Colonic mucosa (tissue), 4 donors: ENCODE measurements around the gene ANKZF1. TPM values are rescaled to one million over a fixed set of nuclear protein-coding genes. Genes with fewer than 3 reads are reported as not detected.
A peak's percentile ranks its signal among the peaks of the same experiment; 100 is the strongest.

Source experiments
- DNase-seq: peaks from one replicate; pipeline ENCODE4 v3.0.0-alpha.2; 2020
- H3K27ac ChIP-seq: fragments of 200-600 bp; one replicate; pipeline ENCODE4 v1.8.0; 2021
- H3K27me3 ChIP-seq: fragments of 200-600 bp; one replicate; pipeline ENCODE4 v1.8.0; 2021
- H3K36me3 ChIP-seq: fragments of 200-600 bp; one replicate; pipeline ENCODE4 v1.8.0; 2021
- H3K4me1 ChIP-seq: fragments of 200-600 bp; one replicate; pipeline ENCODE4 v1.8.0; 2021; ENCODE audit warnings: mild to moderate bottlenecking
- H3K4me3 ChIP-seq: fragments of 200-600 bp; one replicate; pipeline ENCODE4 v1.8.0; 2021
- H3K9ac ChIP-seq, 2 donors: one replicate each; pipeline ENCODE4 v1.7.0; 2013; ENCODE audit warnings: control low read depth in 2 of 2, low read depth in 2 of 2, low read length in 2 of 2
- H3K9me3 ChIP-seq: fragments of 200-600 bp; one replicate; pipeline ENCODE4 v1.8.0; 2021
- intact Hi-C: fragments of 100-400 bp; cut with DNase I; formaldehyde crosslinking; loops from one replicate; pipeline ENCODE4 v1.14.1; 2022
- total RNA-seq, 2 donors: library from RNA; stranded (reverse); fragmentation: NEBNext Ultra II Directional in 1 of 2; extraction: Animal tissue kit (Norgen Biotek cat#: 25700) in 1 of 2; gene quantifications; one replicate each; pipeline ENCODE4 v1.2.1, GENCODE V29; 2021
- TF ChIP-seq, protein P1 (sequence below): fragments of 200-600 bp; IDR thresholded peaks from one replicate; pipeline ENCODE4 v1.8.0; 2022; ENCODE audit warnings: antibody characterized with exemption, mild to moderate bottlenecking
- donor health status: healthy.
- donor health status: DM: no; HTN: no; CAD: no.
- donor health status: DM: no; HTN: no; CAD: no.

Gene ANKZF1
- total RNA-seq, 2 donors from 2014 or later, result 56.7 to 67.1 TPM

DNA sequence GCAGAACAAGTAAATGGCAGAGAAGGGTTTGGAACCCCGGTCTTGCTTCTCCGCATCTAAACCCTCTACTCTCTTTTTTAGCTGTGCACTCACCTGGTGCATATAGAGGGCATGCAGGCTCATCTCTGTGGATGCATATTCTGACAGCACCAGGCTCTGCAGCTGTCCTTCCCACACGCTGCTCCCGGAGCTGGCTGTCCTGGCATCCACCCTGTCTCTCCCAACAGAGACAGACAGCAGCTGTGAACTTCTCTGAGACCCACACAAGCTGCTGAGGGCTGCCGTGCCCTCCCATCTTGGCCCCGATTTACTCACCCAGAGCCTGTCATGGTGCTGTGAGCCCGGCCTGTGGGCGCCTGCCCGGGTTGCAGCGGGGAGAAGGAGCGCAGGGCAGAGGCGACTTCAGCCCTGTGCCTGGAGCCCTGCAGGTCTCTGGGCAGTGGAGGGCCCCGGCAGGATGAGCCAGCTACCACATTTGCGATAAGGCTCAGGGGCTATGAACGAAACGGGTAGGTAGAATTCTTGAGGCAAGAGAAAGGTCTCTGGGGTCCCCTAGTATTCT lies 7.6 kb upstream of the ANKZF1 start:
- Histone ChIP-seq H3K4me3 (no peak overlapping the region), H3K27me3 (no peaks in the 10 kb centered on the region), H3K36me3 (peaks cover 31% of the 10 kb centered on the region), H3K27ac (no peak overlapping the region), H3K4me1 (peaks cover 6% of the 10 kb centered on the region), H3K9ac (no peak overlapping the region), H3K9me3 (no peaks in the 10 kb centered on the region)
- TF ChIP-seq, protein P1, sequence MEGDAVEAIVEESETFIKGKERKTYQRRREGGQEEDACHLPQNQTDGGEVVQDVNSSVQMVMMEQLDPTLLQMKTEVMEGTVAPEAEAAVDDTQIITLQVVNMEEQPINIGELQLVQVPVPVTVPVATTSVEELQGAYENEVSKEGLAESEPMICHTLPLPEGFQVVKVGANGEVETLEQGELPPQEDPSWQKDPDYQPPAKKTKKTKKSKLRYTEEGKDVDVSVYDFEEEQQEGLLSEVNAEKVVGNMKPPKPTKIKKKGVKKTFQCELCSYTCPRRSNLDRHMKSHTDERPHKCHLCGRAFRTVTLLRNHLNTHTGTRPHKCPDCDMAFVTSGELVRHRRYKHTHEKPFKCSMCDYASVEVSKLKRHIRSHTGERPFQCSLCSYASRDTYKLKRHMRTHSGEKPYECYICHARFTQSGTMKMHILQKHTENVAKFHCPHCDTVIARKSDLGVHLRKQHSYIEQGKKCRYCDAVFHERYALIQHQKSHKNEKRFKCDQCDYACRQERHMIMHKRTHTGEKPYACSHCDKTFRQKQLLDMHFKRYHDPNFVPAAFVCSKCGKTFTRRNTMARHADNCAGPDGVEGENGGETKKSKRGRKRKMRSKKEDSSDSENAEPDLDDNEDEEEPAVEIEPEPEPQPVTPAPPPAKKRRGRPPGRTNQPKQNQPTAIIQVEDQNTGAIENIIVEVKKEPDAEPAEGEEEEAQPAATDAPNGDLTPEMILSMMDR, result no peak
- no peak for DNase-seq
- intact Hi-C loops, result loop anchor here (10.0 kb wide), 1 partner anchor 73 kb away; no protein-coding TSS in a partner anchor

DNA sequence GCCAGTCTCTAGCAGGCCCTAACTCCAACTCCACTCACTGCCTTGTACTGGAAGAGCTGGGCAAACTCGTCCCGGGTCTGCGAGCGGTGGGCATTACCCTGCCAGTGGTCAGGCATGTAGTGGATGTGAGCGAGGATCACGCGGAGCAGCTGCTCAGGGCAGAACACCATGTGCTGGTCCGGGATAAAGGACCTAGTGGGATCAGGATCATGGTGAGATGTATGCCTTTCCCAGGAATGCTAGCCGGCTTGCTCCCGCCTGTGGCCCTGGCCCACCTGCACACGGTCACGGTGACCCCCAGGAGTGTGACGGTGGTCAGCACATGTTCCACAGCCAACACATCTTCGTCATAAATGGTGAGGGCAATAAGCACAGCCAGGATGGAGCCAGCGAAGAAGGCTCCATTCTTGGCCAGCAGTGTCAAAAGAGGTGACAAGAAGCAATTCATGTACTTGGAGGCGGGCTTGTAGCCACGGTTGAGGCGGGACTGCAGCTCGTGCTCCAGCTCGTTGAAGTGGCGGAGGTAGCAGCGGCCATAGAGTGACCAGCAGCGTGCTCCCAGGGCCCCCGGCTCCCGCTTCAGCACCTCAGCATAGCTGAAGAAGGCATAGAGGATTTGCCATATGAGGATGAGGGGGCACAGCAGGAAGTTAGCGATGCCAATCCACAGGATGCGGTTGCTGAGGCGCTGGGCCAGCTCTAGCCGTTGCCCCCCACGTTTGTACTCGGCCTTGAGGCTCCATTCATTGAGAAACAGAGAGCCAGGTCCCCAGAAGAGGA lies 5.6 kb upstream of the ANKZF1 start:
- H3K9me3 ChIP-seq, result no peaks in the 10 kb centered on the region
- TF ChIP-seq, protein P1, result no peak
- no peak for DNase-seq
- H3K9ac ChIP-seq, result no peak overlapping the region
- H3K27ac ChIP-seq, result no peak overlapping the region
- H3K4me3 ChIP-seq, result no peak overlapping the region
- peaks cover 13% of the 10 kb centered on the region for H3K4me1 ChIP-seq
- peaks cover 31% of the 10 kb centered on the region for H3K36me3 ChIP-seq
- no peaks in the 10 kb centered on the region for H3K27me3 ChIP-seq
- intact Hi-C loops, result loop anchor here (10.0 kb wide), 1 partner anchor 71 kb away; no protein-coding TSS in a partner anchor

DNA sequence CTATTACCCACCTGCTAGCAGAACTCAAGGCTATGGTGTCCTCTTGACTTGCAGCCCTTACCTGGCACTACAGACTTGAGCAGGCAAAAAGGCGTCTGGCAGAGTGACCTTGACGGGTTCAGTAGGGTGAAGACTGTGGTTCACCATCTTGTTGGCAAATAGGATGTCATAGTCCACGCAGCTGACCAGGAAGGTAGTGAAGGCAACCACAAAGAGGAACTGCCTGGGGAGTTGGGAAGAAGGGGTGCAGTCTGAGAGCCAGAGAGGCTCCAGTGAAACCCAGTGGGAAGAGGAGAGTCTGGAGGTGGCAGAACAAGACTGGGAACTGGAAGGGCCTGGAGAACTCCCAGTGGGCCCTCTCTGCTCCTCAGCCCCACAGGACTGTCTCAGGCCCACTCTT lies 4.3 kb upstream of the ANKZF1 start:
- Histone ChIP-seq H3K36me3 (peaks cover 31% of the 10 kb centered on the region), H3K9me3 (no peaks in the 10 kb centered on the region), H3K27ac (no peak overlapping the region), H3K4me3 (no peak overlapping the region), H3K9ac (no peak overlapping the region), H3K27me3 (no peaks in the 10 kb centered on the region), H3K4me1 (peaks cover 7% of the 10 kb centered on the region)
- DNase-seq, result no peak
- TF ChIP-seq, protein P1, result no peak
- intact Hi-C loops, result loop anchor here (10.0 kb wide), 1 partner anchor 69 kb away; no protein-coding TSS in a partner anchor

DNA sequence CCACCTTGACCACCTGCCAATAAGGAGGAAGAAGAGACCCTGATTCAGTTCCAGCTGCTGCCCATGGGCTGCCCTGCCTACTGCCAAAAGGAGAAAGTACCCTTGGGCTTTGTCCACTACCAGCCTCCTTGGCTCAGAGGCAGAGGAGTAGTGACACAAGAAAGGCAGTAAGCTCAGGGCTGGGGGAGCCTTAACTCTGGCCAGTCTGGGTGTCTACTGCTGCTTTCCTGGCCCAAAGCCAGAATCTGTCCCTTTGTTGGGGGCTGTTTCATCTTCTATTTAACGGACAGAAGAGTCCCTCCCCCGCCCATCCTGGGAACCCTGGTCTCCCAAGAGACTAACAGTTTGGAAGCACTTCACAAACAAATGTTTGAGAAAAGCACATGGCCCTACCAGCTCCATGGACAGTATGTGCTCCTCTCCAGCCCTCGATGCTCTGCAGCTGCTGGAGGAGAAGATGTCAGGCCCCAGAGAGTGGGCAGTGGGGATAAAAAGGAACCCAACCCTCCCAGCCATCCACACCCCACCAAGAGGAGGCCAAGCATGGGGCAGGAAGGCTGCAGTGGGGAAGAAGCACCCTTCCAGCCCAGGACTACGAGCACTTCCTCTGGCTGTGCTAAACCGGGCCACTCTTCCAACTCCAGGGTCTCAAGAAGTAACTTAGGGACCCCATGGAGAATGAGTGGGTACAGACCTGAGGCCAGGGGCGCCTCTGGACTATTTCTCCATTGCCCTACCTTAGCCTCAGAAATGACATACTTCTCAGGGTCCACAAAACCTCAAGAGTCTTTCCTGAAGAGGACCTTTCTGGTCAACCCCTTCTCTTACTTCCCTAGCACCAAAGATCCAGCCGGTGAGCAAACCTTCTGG lies 1.3 kb upstream of the ANKZF1 start:
- Histone ChIP-seq H3K9ac (peak overlapping the region; percentile 94 to 97), H3K4me3 (peak overlapping the region; percentile 63), H3K9me3 (no peaks in the 10 kb centered on the region), H3K27me3 (no peaks in the 10 kb centered on the region), H3K4me1 (peaks cover 7% of the 10 kb centered on the region), H3K27ac (peak overlapping the region; percentile 88), H3K36me3 (peaks cover 25% of the 10 kb centered on the region)
- intact Hi-C loops, result loop anchor here (10.0 kb wide), 1 partner anchor 67 kb away; no protein-coding TSS in a partner anchor
- no peak for DNase-seq
- TF ChIP-seq, protein P1, result no peak

DNA sequence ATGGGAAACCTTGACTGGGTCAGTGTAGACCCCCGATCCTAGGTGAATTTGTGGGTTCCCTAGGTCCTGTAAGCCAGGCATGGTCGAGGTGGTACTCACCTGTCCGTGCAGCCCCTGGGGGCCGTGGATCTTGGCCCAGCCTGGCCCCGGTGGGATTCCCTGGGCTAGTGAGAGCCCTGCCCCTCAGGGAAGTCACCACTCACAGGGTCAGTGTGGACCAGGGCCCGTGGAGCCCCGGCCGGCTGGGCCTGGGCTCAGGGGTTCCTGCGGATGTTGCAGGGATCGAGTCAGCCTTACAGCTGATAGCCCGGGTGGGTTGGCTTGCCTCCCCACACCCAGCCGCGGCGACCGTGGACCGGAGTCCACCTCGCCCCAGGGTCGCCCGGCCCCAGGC lies 698 bp upstream of the ANKZF1 start:
- intact Hi-C loops, result loop anchor here (10.0 kb wide), 1 partner anchor 66 kb away; no protein-coding TSS in a partner anchor
- peak overlapping the region; percentile 94 to 97 for H3K9ac ChIP-seq
- no peak for DNase-seq
- peak overlapping the region; percentile 88 for H3K27ac ChIP-seq
- peaks cover 7% of the 10 kb centered on the region for H3K4me1 ChIP-seq
- TF ChIP-seq, protein P1, result no peak
- no peaks in the 10 kb centered on the region for H3K27me3 ChIP-seq
- H3K4me3 ChIP-seq, result peak overlapping the region; percentile 63
- H3K9me3 ChIP-seq, result no peaks in the 10 kb centered on the region
- peaks cover 23% of the 10 kb centered on the region for H3K36me3 ChIP-seq
